Astrocyte (in vitro differentiated cells and primary cell): ENCODE data around the gene PRKCE.

Experiments used
- CTCF ChIP-seq: IDR thresholded peaks from 2 replicates; pipeline ENCODE4 v1.5.1; 2011; ENCODE audit warnings: low read depth, mild to moderate bottlenecking, inconsistent platforms, low read length, moderate library complexity; ENCODE audit not compliant: insufficient read depth
- EZH2 ChIP-seq: IDR thresholded peaks from 2 replicates; pipeline ENCODE4 v1.6.1; 2012; ENCODE audit warnings: mild to moderate bottlenecking, low read length, inconsistent platforms; ENCODE audit not compliant: insufficient read depth

DNA sequence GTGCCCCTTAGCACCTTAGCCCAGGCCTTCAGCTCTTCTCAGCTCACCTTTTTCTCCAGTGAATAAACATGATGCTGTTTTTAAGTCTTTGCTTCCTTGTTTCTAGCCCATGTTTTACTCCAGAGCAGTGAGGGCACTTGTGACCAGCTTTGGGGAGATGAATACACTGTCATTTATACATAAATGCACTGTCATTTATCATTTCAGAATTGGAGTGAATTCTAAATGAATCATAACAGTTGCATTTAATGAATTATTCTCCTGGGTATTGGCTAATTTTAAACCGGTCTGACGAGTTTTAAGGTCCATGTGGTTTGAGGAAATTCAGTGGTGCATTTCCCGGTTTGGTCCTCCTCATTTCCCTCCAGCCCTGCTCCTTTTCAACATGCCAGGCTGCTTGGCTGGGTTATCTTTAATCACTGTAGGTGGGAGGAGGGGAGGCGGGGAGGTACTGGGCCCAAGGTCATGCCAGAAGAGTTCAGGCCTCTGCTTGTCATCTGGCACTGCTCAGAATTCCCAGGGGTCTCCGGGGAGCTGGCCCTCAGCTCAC, 23.9 kb downstream of the PRKCE start:
- TF ChIP-seq CTCF (no peak), EZH2 (no peak)
